ENCODE measurements around the gene ASPG. TPM values are rescaled to one million over a fixed set of nuclear protein-coding genes. Genes with fewer than 3 reads are reported as not detected.

ASPG gene
- total RNA-seq, 1 experiment from 2014 or later: not detected

DNA sequence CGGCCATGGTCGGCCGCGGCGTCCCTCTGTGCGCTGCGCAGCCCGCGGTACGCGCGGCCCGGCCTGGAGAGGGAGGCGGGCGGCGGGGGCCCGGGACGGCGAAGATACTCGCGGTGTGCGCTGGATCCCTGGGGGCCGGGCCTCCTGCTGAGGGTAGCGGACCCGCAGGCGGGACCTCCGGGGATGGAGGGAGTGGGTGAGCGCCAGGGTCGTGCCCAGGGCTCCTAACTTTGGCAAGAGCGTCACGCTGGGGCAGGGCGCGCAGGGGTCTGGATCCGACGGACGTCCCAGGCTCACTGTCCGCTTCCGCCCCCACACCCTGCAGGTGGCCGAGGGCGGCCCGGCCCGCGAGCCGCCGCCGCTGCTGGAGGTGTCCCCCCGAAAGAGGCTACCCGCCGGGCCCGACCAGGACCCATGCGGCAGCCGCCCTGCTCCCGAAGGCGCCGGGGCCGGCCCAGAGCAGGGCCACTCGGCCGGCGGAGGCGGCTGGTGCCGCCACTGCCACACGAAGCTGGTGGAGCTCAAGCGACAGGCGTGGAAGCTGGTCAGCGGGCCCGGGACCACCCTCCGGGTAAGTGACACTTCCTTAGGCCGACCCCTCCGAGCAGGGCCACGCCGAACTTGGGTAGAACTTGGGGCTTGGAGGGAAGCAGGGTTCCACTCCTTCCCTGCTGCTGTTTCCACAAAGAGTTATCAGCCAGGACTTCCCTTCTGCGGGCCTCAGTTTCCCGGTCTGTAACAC, 53.4 kb downstream of the ASPG start:
- no peak for DNase-seq
- CTCF ChIA-PET: interaction anchor here (0.7 kb wide), 1 partner anchor 387 kb away, joined by 3 read pairs; no protein-coding TSS in a partner anchor
- H3K4me3 Mint-ChIP-seq (ENCODE audit: low read depth, unreplicated experiment): no peak overlapping the region
- peaks cover 5% of the 10 kb centered on the region for H3K36me3 Mint-ChIP-seq (ENCODE audit: insufficient read depth, unreplicated experiment)
- BruUV-seq (replicated peaks): no TSS peak
- intact Hi-C loops (cut with micrococcal nuclease; ENCODE audit: unreplicated experiment): loop anchor here (10.0 kb wide), 1 partner anchor 496 kb away; no protein-coding TSS in a partner anchor
- H3K27me3 Mint-ChIP-seq (ENCODE audit: unreplicated experiment): peaks cover 84% of the 10 kb centered on the region
- H3K9me3 Mint-ChIP-seq (ENCODE audit: low read depth, unreplicated experiment): no peaks in the 10 kb centered on the region
- TF ChIP-seq, protein P1, sequence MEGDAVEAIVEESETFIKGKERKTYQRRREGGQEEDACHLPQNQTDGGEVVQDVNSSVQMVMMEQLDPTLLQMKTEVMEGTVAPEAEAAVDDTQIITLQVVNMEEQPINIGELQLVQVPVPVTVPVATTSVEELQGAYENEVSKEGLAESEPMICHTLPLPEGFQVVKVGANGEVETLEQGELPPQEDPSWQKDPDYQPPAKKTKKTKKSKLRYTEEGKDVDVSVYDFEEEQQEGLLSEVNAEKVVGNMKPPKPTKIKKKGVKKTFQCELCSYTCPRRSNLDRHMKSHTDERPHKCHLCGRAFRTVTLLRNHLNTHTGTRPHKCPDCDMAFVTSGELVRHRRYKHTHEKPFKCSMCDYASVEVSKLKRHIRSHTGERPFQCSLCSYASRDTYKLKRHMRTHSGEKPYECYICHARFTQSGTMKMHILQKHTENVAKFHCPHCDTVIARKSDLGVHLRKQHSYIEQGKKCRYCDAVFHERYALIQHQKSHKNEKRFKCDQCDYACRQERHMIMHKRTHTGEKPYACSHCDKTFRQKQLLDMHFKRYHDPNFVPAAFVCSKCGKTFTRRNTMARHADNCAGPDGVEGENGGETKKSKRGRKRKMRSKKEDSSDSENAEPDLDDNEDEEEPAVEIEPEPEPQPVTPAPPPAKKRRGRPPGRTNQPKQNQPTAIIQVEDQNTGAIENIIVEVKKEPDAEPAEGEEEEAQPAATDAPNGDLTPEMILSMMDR (IDR thresholded peaks at IDR 0.05; ENCODE audit: unreplicated experiment): no peak
- no peak overlapping the region for H3K27ac Mint-ChIP-seq (ENCODE audit: unreplicated experiment)
- no peaks in the 10 kb centered on the region for H3K4me1 Mint-ChIP-seq (ENCODE audit: low read depth, unreplicated experiment)

DNA sequence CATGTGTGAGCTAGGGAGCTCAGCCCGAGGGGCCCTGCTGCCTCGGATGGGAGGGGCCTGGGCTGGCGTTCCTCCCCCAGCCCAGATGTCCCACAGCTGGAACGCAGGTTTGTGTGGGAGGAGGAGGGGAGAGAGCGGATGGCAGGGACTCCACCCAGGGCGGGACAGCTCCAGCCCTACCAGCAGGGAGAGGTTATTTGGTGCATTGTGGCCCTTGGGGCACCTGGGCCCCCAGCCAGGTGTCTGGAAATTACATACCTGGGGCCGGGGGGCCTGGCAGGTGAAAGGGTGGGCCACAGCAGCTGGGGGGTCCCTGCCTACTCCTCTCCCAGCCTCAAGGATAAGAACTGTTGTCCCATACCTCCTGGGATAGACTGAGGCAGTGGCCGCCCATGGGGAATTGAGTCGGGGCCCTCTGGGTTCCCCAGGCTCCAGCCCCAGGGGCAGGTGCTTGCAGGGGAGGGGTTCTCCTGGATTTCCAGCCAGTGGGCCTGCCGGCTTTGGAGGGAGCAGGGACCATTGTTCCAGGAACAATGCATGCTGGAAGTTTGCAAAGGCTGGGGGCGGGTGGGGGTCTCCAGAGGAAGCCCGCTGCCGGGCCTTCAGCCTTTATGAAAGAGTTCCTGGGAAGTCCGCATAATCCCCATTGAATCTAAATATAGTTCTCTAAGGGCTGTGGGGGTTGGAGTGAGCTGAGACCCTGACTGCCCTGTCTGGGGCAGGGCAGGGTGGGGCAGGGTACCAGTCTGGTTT, 54.1 kb downstream of the ASPG start:
- no peak overlapping the region for H3K4me3 Mint-ChIP-seq (ENCODE audit: low read depth, unreplicated experiment)
- CTCF ChIA-PET: no interaction called here
- peaks cover 84% of the 10 kb centered on the region for H3K27me3 Mint-ChIP-seq (ENCODE audit: unreplicated experiment)
- no TSS peak for BruUV-seq (replicated peaks)
- TF ChIP-seq, protein P1 (IDR thresholded peaks at IDR 0.05; ENCODE audit: unreplicated experiment): no peak
- no peak overlapping the region for H3K27ac Mint-ChIP-seq (ENCODE audit: unreplicated experiment)
- no peaks in the 10 kb centered on the region for H3K9me3 Mint-ChIP-seq (ENCODE audit: low read depth, unreplicated experiment)
- no peaks in the 10 kb centered on the region for H3K4me1 Mint-ChIP-seq (ENCODE audit: low read depth, unreplicated experiment)
- intact Hi-C loops (cut with micrococcal nuclease; ENCODE audit: unreplicated experiment): loop anchor here (5.0 to 10.0 kb wide), 2 partner anchors 423 to 495 kb away; no protein-coding TSS in a partner anchor
- no peak for DNase-seq
- peaks cover 5% of the 10 kb centered on the region for H3K36me3 Mint-ChIP-seq (ENCODE audit: insufficient read depth, unreplicated experiment)

DNA sequence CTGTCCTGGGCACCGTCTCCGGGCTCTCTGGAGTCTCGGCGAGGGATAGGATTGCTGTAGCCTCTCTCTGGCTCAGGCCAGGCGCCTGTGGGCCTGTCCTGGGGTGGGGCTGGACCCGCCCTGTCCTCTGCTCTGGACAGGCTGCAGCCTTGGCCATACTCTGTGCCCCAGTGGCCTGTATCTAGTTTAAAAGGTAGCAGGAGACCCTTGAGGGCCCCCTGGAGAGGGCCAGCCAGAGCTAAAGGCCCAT, 54.6 kb downstream of the ASPG start:
- CTCF ChIA-PET: no interaction called here
- H3K27me3 Mint-ChIP-seq (ENCODE audit: unreplicated experiment): peaks cover 84% of the 10 kb centered on the region
- no peak overlapping the region for H3K4me3 Mint-ChIP-seq (ENCODE audit: low read depth, unreplicated experiment)
- H3K27ac Mint-ChIP-seq (ENCODE audit: unreplicated experiment): no peak overlapping the region
- DNase-seq: no peak
- no TSS peak for BruUV-seq (replicated peaks)
- H3K4me1 Mint-ChIP-seq (ENCODE audit: low read depth, unreplicated experiment): no peaks in the 10 kb centered on the region
- peaks cover 5% of the 10 kb centered on the region for H3K36me3 Mint-ChIP-seq (ENCODE audit: insufficient read depth, unreplicated experiment)
- H3K9me3 Mint-ChIP-seq (ENCODE audit: low read depth, unreplicated experiment): no peaks in the 10 kb centered on the region
- TF ChIP-seq, protein P1 (IDR thresholded peaks at IDR 0.05; ENCODE audit: unreplicated experiment): no peak
- intact Hi-C loops (cut with micrococcal nuclease; ENCODE audit: unreplicated experiment): loop anchor here (5.0 kb wide), 1 partner anchor 422 kb away; no protein-coding TSS in a partner anchor

DNA sequence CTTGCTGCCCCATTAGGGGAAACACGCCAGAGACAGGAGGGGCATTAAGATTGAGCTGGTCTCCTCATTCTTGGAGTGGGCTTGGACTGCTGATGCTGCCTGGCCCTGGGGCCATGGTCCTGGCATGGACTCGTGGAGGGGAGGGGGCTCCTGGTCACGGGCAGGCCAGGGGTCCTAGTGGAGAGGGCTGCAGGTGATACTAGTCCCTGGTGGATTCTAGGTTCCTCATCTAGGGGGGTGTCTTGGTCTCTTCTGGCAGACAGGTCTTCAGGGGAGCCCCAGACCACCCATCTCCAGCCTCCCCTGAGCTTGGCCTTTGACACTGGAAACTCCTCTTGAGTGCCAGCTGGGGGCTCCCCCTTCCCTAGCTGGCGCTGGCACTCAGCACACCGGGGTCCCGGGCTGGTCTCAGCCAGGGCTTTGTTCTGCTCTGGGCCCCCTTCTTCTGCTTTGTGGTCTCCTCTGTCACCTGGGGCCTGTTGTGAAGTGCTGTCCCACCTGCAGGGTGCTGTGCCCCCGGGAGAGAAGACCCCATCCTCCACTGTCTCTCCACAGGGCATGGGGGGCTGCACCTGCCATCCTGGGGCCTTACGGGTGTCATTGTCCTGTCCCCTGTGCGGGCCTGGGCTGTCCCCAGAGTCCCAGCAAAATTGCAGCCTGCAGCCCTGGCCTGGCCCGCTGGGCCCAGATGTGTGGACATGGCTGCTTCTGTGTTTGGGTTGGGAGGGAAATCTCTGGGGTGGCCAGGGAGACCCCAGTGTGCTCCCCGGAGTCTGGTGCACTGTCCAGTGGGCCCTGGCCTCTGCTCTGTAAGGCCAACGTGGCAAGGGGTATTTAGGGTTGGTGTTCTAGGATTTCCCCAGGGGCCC, 55.2 kb downstream of the ASPG start:
- Mint-ChIP-seq H3K4me3 (ENCODE audit: low read depth, unreplicated experiment) (no peak overlapping the region), H3K27me3 (ENCODE audit: unreplicated experiment) (peaks cover 84% of the 10 kb centered on the region), H3K36me3 (ENCODE audit: insufficient read depth, unreplicated experiment) (peaks cover 5% of the 10 kb centered on the region), H3K27ac (ENCODE audit: unreplicated experiment) (no peak overlapping the region), H3K9me3 (ENCODE audit: low read depth, unreplicated experiment) (no peaks in the 10 kb centered on the region), H3K4me1 (ENCODE audit: low read depth, unreplicated experiment) (no peaks in the 10 kb centered on the region)
- CTCF ChIA-PET: no interaction called here
- TF ChIP-seq, protein P1 (IDR thresholded peaks at IDR 0.05; ENCODE audit: unreplicated experiment): no peak
- BruUV-seq (replicated peaks): no TSS peak
- no peak for DNase-seq
- intact Hi-C loops (cut with micrococcal nuclease; ENCODE audit: unreplicated experiment): loop anchor here (5.0 kb wide), 1 partner anchor 422 kb away; no protein-coding TSS in a partner anchor

Data from Calu3 (cell line).